ENCODE data around the gene MTUS2. TPM values are rescaled to one million over a fixed set of nuclear protein-coding genes. Genes with fewer than 3 reads are reported as not detected.
A peak's percentile ranks its signal among the peaks of the same experiment; 100 is the strongest.

The MTUS2 gene
- total RNA-seq, 1 donor from 2014 or later, result 11.2 TPM

DNA sequence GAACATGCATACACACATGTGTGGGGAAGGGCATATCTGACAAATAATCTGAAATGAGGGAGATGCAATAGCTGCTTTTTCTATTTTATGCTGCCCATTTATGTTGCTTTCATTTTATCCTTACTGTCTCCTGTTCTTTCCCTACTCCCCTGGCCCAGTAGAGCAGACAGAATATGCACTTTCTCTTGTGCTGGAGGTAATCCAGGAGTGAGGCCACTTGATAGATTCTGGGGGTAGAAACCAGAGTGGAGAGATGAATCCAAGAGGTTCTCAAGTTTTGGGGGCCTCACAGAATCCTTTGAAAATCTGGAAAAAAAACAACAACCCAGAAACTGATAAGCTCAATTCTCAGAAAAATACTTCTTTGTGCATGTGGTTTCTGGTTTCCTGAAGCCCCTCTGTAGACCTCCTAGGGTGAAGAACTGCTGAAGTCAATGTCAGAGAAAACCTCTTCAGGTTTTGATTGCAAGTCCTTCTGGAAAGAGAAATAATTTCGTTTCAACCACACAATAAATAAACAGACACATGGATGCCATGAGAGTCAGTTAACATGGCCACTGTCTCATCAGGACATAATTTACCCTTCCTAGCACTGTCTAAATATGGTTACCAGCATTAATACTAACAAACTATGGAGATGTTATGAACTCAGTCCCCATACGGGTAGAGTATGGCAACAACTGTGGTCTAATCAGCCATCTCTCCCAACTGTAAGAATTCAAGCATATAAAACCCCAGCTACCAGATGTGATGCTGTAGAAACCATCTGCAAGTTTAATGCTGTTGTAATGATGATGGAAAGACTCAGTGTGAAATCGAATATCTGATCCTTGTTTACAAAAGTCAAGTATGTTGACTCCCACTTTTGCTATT is 419.8 kb downstream of the MTUS2 start:
- no peak for DNase-seq

DNA sequence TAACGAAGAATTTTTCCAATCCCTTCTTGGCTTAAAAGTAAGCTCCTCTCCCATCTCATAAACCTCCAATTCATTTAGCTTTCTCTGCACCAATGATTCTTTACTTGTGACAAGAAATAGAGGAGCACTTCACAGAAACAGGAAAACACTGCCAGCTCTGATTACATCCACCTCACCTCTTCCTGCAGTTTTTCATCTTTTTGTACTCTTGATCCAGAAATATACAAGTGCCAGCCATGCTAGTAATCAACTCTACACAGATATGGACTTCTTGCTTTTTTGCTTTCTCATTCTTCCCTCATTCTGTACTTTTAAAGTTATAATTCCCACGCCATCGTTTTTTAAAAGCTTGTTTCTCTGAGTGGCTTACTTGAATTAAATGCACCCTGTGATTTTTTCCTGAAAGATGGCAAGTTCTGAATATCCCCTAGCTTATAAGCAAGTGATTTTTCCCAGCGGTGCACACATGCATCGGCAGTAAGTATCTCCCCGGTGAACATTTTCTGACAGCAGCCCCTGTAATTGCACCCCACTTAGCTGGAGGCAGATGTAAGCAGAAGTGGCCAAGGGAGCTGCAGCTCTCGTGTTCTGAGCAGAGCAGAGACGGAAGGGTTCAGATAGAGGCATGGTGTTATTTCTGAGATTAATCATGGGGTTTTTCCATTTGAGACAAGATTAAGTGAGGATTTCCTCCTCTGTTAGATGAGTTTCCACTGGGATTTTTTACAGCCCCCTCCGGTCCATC is 434.7 kb downstream of the MTUS2 start:
- no peak for DNase-seq

DNA sequence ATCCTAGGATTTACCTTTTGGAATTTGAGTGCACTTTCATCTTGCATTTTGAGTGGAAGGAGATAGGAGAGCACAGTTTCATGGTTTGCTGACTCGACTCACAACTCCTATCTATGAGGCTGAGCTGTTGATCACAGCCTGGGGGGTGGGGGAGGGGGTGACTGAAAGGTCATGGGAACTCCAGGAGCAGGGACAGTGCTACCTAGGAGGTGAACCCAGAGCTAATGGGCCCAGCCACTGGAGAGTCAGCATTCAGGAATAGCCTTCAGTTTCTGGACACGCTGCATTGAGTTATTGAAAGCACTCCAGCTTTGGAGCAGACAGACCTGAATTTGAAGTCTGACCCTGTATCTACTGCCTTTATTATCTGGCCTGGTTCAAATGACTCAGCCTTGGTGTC is 435.4 kb downstream of the MTUS2 start:
- no peak for DNase-seq

DNA sequence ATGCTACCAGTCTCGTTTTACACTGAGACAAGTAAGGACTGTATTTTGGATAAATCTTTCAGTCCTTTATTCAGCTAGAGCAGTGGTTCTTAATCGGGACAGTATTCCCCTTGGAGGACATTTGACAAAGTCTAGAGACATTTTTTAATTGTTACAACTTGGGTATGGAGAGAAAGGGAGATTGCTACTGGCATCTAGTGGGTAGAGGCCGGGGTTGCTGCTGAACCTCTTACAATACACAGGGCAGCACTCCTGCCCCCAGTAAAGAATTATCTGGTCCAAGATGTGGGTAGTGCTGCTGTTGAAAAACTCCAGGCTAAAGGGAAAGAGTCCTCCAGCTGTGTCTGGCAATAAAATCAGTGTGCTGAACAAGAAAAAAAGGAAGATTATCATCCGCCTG is 440.5 kb downstream of the MTUS2 start:
- DNase-seq, result no peak

DNA sequence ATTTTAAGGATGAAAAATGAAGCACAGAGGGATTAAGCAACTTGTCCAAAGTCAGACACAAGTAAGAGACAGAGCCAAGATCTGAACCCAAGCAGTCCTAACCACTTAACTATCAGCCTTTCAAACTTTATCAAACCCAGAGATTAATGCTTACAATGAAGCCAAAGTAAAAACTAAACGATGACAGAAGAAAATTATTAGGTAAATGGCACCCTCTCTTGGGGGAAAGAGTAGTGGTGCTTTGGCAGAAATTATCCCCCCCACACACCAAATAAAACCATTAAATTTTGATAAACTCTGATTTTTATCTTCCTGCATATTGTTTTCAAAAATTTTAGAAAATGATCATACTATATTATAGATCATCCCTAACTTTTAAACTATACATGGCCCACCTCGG is 446.1 kb downstream of the MTUS2 start:
- DNase-seq, result no peak

DNA sequence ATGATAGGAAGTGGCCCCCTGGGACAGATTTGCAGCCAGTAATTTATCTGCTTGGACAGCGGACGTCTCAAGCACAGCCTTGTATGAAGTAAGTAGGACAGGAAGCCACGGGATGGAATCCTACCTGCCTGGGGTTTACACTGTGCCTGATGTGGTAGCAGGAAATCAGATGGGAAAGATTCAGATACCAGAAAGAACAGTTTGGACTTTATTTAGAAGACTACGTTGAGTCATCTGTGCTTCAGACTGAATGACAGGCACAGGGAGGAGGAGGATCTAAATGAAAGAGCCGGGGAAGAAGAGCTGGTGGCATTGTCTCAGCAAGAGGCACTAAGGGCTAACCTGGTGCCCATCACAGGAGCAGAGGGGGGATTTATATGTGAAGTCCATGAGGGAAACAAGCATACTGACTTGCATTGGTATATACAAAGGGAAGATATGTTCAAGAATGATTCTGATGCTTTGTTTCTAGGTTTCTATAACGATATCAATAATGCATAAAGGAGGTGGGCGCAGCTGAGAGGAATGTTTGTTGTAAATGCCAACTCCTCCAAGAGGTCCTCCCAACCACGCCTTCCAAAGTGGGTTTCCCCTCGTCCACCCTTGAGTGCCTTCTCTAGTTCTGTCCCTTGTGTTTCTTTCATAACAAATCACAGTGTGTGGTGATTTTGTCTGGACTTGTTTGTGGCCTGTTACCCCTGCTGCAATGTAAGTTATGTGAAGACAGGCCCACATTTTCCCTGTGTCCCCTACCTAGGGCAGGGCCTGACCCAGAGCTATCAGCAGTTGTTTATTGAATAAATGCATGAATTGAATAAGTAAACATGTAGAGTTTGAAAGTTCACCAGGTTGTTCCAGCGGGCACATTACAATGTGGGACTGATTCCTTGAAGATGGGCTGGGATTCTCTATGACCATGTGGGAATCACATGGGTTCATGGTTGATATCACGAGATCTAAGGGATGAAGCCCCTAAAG is 446.9 kb downstream of the MTUS2 start:
- DNase-seq, result no peak

DNA sequence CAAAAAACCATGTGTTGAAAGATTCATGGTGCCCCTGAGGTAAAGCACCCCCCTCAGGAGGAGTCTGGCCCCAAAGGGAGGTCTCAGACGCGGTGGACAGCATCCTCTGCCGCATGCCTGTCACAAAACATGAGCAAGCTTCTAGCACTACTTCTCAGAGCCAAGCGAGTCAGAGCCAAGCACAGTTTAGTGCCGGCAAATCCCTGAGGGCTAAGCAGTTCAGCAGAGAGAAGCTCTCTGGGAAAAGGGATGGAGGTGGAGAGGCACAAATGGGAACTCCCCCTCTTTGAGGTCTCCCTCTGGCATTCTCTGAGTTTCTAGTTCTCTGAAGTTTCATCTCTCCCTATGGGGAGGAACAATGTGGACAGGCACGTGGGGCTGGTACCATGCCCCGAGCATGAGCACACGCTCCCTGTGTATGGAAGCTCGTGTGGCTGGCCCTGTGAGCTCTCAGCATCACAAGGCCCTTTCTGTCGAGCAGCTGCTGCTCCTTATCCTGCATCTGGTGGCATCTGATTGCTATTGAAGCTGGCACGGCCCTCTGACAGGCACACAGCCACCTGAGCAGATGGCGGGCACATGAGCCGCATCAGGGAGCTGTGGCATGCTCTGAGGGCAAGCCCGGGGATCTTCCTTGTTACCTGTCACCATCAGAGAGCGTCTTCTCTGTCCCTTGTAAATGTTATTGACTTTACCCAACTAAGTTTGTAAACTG is 450.3 kb downstream of the MTUS2 start:
- peak; percentile 26 for DNase-seq

DNA sequence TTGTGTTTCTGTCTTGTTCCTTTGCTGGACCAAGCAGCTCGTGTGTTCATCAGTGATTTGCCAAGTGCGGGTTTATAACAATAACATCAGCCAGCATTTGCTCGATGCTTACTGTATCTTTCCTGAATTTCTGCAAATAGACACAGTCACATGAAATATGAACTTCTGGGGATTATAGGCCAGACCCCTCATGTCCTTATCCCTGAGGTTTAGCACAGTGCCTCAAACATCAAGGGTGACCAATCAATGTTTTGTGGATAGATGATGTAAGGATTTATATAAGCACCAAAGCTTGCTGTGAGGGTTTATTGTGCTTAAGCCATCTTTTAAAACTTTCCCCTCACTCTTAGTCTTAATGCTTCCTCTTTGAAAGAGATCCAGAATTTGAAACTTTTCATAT is 451.5 kb downstream of the MTUS2 start:
- peak; percentile 55 for DNase-seq

DNA sequence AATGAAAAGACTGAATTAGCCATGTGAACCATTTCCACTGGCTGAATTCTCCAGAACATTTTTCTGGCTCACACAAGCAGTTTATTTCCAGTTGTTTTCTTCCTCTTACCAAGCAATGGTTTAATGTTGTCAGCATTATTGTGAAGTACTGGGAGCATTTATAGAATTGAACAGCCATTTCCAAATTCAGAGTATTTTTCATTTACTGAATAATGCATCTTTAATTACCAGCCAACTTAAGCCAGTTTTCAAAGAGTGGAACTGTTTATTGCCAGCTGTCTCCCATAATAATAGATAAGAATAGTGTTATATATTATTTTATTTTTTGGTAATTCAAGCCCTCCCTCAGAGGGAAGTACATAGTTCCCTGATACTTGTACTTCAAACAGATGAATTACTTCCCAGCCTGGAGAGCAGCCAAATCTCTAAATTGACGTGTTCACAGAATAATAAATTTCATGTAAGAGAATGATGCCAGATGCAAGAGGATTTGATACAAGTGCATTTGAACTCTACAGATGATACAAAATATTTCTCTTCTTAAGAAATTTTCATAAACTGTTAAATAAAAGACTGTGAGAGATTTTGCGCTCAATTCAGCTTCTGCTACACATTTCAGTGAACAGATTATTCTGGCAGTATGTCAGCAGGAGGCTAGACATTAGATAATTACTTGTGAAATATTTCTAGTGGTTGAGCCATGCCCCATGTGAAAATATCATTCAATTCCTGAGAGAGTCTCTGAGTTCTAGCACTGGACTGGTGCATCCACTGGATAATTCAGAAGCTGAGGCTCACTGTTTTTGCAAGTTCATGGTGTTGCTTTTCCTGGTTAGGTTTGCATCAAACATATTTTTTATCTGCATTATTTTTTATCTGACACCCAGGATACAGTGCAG is 459.5 kb downstream of the MTUS2 start:
- no peak for DNase-seq

DNA sequence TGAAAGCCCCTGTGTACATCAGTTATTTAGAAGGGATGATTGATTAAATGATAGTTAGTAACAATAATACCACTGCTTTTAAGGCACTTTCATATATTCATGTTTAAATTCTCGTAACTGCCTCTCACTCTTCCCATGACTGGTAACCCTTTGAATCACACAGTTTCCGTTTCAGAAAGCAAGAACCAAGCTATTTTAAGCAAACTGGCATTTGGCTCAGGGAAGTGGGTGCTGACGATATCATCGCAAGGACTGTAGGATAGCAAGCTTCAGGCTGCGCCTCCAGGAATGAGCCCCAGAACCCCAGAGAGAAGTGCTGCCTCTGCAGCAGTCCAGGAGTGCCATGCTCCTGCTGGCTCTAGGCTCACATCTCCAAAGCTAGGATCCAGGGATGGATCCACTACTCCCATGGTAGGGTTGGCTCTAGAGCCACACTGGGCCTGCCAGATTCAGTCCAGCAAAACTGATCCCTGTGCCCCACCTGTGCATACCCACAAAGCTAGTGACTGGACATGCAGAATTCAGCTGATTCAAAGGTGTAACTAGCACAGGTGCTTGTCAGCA is 461.9 kb downstream of the MTUS2 start:
- no peak for DNase-seq

DNA sequence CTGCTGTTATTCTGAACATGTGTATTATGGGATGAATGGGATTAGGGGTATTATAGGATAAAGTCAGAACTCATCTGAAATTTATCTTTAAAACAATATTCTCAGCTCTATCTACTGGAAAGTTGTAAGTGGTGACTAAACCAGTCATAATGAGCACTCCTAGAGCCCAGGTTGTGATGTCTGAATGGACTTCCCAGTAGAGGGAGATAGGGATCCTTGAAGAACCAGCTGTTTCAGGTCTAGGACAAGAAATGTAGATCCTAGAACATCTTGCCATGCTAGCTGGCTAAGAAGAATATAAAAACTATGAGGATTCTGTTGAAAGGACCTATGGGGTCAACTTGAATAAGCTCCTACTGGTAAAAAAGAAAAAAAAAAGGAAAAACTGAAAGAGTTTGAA is 464.6 kb downstream of the MTUS2 start:
- DNase-seq, result no peak

DNA sequence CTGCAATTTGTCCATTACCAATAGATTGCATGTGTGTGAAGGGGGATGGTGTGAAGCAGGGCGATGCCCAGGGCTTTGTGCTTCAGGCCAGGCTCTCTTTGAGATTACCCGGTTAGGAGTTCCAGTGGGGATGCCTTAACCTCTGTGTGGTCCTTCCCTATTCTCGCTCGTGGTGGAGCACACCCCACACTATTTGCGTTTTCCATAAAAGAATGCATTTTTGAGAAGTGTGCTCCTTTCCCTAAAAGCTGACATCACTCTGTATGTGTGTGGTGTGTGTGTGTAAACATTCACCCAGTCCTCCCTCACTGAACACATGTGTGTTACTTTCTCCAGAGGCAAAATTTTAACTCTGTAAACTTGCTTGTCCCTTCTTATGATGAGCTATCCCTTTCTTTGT is 467.1 kb downstream of the MTUS2 start:
- DNase-seq, result no peak

DNA sequence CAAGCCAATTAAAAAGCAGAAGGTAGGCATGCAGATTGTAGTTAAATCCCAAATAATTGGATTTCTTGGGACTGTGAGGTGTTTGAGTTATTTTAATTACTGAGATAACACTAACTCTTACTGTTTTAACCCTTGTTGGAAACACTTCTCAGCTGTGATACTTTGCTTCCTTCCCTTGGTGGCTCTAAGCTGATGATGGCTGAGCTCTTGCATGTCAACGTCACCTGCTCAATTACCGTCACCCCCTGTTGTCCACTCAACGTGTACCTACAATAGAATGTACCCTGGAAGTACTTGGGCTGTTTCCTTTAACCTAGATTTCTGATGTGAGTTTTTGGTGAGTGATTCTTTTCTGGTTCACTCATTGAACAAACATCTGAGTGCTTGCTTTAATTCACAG is 471.9 kb downstream of the MTUS2 start:
- no peak for DNase-seq

DNA sequence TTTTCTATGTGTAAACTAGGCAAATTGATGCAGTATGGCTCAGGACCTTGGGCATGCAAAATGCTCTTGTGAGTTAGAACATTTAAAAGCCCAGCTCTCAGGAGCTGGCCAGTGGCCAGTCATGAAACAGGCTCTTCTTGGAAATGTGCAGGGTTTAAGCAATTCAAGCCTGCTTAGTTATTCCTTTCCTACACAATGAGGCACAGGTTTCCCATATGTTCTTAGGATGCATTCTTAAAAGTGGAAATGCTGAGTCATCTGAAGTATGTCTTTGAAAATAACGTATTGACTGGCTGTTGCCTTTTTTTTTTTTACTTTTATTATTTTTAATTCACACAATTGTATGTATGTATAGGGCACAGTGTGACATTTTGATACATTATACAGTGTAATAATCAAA is 474.7 kb downstream of the MTUS2 start:
- DNase-seq, result peak; percentile 10

DNA sequence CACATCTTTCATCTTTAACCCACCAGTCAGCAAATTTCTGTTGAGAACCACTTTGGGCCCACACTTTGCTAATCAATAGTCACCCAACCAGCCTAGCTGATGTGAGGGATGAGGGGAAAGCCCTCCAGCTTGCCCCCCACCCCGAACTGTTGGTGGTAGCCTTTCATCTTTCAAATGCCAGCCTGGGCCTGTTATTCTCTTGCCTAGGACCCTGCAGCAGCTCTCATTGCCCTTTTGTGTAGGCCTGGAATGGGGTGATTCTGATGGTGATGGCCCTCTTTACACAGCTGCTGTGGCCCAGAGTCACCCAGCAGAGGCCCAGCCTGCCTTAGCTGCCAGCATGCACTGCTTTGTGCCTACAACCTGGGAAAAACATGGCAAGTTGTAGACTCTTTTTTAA is 480.9 kb downstream of the MTUS2 start:
- DNase-seq, result no peak

DNA sequence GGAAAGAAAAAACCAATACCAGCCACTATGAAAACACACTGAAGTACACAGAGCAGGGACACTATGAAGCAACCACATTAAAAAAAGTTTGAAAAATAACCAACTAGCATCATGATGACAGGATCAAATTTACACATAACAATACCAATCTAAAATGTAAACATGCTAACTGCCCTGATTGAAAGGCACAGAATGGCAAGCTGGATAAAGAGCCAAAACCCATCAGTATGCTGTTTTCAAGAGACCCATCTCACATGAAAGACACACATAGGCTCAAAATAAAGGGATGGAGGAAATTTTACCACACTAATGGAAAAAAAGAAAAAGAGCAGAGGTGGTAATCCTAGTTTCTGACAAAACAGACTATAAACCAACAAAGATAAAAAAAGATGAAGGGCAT is 484.0 kb downstream of the MTUS2 start:
- no peak for DNase-seq

DNA sequence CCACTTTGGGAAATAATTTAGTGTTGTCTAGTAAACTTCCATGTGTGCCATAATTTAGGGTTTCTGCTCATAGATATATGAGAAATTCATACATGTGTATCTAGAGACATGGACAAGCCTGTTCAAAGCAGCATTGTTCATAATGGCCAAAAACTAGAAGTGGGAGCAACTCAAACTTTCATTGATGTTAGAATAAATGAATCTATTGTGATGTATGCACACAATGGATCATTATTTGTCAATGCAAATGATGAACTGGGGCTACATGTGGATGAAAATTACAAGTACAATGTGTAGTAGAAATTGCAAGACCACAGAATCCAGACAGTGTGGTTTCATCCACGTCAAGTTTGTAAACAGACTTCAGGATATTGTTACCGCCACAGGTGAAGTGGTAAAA is 490.7 kb downstream of the MTUS2 start:
- DNase-seq, result no peak

DNA sequence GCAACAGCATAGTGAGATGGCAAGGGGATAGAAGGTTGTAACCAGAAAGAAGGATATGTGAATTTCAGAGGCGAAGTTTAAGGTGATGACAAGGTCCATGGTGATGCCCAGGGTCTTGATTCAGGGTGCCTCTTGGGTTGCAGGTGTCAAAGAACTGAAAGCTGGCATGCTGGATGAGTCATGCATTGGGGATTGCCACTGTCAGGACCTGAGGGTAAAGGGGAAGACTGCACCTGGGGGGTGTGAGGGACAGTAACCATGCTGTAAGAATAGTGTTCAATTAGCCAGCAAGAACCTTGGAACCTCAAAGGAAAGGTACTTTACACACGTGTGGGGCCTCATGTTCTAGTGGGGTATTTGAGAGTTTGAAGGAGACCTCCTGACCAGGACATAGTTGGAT is 495.7 kb downstream of the MTUS2 start:
- no peak for DNase-seq

DNA sequence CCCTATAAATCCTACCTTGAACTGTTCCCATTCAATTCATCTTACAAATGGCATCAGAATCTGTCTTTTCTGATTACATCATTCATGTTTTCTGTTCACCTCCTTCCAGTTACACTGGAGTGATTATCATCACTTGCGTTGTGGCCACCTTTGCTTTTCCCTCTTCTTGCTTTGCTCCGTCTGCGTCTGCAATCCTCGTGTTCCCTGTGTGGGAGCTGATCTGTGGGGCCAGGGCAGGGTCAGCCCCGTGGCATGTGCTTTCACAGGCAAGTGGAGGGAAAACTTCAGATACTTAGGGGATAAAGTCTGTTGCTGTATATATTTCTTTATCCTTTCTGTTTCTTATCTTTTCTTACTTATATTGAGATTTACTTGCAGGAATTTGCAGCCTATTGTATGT is 497.7 kb downstream of the MTUS2 start:
- no peak for DNase-seq

DNA sequence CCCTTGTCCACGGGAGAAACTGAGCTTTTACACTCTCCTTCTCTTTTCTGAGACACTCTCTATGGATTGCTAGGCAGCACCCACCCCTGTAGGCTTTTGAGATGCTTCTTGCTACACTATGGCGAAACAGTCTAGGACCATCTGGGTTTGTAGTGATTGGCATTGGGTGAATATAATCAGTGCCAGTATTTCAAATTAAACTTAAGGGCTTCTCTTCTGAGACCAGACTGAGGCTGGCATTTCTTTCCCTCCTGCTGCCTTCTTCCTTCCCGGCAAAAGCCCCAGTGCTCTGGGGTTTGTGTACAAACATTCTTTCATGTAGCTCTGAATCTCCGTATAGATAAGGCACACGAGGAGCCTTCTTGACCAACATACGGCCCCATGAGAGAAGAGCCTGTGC is 498.6 kb downstream of the MTUS2 start:
- no peak for DNase-seq

All from tongue (tissue), 2 donors.